ENCODE measurements around the gene MARCKSL1. TPM values are rescaled to one million over a fixed set of nuclear protein-coding genes. Genes with fewer than 3 reads are reported as not detected.

MARCKSL1 gene, protein sequence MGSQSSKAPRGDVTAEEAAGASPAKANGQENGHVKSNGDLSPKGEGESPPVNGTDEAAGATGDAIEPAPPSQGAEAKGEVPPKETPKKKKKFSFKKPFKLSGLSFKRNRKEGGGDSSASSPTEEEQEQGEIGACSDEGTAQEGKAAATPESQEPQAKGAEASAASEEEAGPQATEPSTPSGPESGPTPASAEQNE
- 56.5 to 70.2 TPM (median 68.3 TPM) in 5 replicates for total RNA-seq (2022; extraction: Qiagen RNA extraction)

GRCh38 chr1:32335790-32336590 lies at the start of gene MARCKSL1:
TSS of gene MARCKSL1 (minus strand) at chr1:32336233. CDS start at chr1:32336033, 200 bp downstream.

GRCh38 chr1:32362474-32363313 lies 26.7 kb upstream of the MARCKSL1 start, which contains the start of the genes FAM229A and TSSK3:
TSS of gene FAM229A (minus strand) at chr1:32362485. CDS start at chr1:32362091, 394 bp downstream.
TSS of gene TSSK3 (plus strand) at chr1:32362539. CDS start at chr1:32362702, 163 bp downstream.

DNA sequence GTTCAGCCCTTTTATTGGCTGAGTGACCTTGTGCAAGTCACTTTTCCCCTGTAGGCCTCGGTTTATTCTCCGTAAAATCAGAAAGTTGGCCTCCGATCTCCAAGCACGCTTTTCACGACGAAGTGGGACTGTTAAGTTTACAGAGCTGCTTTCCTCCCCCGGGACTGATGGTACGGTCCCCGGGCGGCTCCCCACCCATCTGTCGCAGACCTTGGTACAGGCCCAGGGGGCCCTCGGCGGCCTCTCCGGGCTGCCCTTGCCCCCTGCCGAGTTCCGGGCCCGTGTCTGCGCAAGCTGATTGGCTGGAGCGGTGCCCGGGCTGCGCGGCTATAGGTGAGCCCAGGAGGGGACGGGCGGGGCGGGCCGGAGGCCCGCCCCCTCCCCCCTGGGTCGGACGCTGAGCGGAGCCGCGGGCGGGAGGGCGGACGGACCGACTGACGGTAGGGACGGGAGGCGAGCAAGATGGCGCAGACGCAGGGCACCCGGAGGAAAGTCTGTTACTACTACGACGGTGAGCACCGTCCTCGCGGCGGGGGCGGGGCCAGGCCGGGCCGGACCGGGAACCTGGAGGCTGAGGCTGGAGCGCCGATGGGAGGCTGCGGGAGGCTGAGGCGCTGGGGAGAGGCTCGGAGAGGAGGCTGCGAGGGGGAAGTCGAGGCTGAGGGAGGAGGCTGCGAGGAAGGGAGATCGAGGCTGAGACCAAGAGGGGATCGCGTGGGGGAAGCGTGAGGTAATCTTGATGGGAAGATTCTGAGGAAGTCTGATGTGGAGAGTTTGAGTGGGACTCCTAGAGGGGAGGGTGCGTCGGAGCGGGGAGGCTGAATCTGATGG lies 44.1 kb downstream of the MARCKSL1 start, which contains the start of gene HDAC1:
Gene HDAC1 (plus strand): TSS at position 376 of the 831 bp plus-strand sequence. CDS start 87 bp downstream, at position 463.

Other genes with a start within 250 kb of the MARCKSL1 start
- gene KPNA6, start 228.2 kb downstream of the MARCKSL1 start, total RNA-seq (2022; extraction: Qiagen RNA extraction) = 13.9 to 16.6 TPM (median 14.5 TPM) in 5 replicates
- 25.9 to 29.9 TPM (median 26.8 TPM) in 5 replicates for gene TXLNA, start 156.6 kb downstream of the MARCKSL1 start, total RNA-seq (2022; extraction: Qiagen RNA extraction)
- gene CCDC28B, start 135.6 kb downstream of the MARCKSL1 start, total RNA-seq (2022; extraction: Qiagen RNA extraction) = 1.8 to 2.4 TPM (median 2.0 TPM) in 5 replicates
- gene IQCC, start 130.6 kb downstream of the MARCKSL1 start, total RNA-seq (2022; extraction: Qiagen RNA extraction) = 1.2 to 2.4 TPM (median 1.8 TPM) in 5 replicates
- gene DCDC2B, start 127.1 kb downstream of the MARCKSL1 start, total RNA-seq (2022; extraction: Qiagen RNA extraction) = not detected in 5 replicates
- gene TMEM234, start 113.9 kb downstream of the MARCKSL1 start, total RNA-seq (2022; extraction: Qiagen RNA extraction) = 8.2 to 9.2 TPM (median 8.7 TPM) in 5 replicates
- gene EIF3I, start 113.8 kb downstream of the MARCKSL1 start, total RNA-seq (2022; extraction: Qiagen RNA extraction) = 258 to 281 TPM (median 272 TPM) in 5 replicates
- 0.40 to 0.70 TPM (median 0.58 TPM) in 5 replicates for gene FAM167B, start 89.0 kb downstream of the MARCKSL1 start, total RNA-seq (2022; extraction: Qiagen RNA extraction)
- gene LCK, start 85.0 kb downstream of the MARCKSL1 start, total RNA-seq (2022; extraction: Qiagen RNA extraction) = not detected in 5 replicates
- gene HDAC1, start 44.1 kb downstream of the MARCKSL1 start, total RNA-seq (2022; extraction: Qiagen RNA extraction) = 52.5 to 57.3 TPM (median 53.7 TPM) in 5 replicates
- gene FAM229A, start 26.3 kb upstream of the MARCKSL1 start, total RNA-seq (2022; extraction: Qiagen RNA extraction) = 2.5 to 5.6 TPM (median 4.0 TPM) in 5 replicates
- 0.86 TPM in 1 of 5 replicates, not detected in the others for gene TSSK3, start 26.3 kb upstream of the MARCKSL1 start, total RNA-seq (2022; extraction: Qiagen RNA extraction)
- gene BSDC1, start 58.2 kb upstream of the MARCKSL1 start, total RNA-seq (2022; extraction: Qiagen RNA extraction) = 17.3 to 21.5 TPM (median 20.5 TPM) in 5 replicates
- gene ZBTB8B, start 128.8 kb upstream of the MARCKSL1 start, total RNA-seq (2022; extraction: Qiagen RNA extraction) = 0.01 TPM in 1 of 5 replicates, not detected in the others
- gene ZBTB8A, start 203.2 kb upstream of the MARCKSL1 start, total RNA-seq (2022; extraction: Qiagen RNA extraction) = 3.4 to 4.9 TPM (median 4.0 TPM) in 5 replicates

Data from A549 treated with Mapracorat at 1 μM for 4 hours (cell line).